Panc1 (cell line): ENCODE data around the gene ECI1. TPM values are rescaled to one million over a fixed set of nuclear protein-coding genes. Genes with fewer than 3 reads are reported as not detected.

Experiments
- ATAC-seq: fragments of 200-7000 bp; cut with Tn5 transposase; 2 replicates; pipeline ENCODE4 v1.9.1; 2020; ENCODE audit warnings: mild to moderate bottlenecking, moderate library complexity
- BruUV-seq: library from RNA; stranded (reverse); fragments of 400-500 nt; replicated peaks from 2 replicates; lab custom pipeline; 2021; lab: Mats Ljungman, UMichigan
- CTCF ChIA-PET: fragments of 300-600 bp; sonication (Branson Sonifier 250); formaldehyde crosslinking; loops from one replicate; lab custom pipeline; 2022; ENCODE audit warnings: antibody characterized with exemption; lab: Charles Lee
- POLR2A ChIA-PET: fragments of 300-600 bp; sonication (Branson Sonifier 250); formaldehyde crosslinking; loops from one replicate; lab custom pipeline; 2022; ENCODE audit warnings: antibody characterized with exemption; lab: Charles Lee
- DNase-seq: peaks from one replicate; pipeline ENCODE4 v3.0.0-alpha.2; 2010; ENCODE audit warnings: low read depth, low spot score
- H3K27ac ChIP-seq: 2 replicates; pipeline ENCODE4 v1.5.1; 2011; ENCODE audit warnings: mild to moderate bottlenecking, low read length, inconsistent platforms
- H3K27me3 ChIP-seq: fragments of 200-500 bp; sonication (Bioruptor generic); 2 replicates; pipeline ENCODE4 v1.6.0; 2014; ENCODE audit warnings: low read length, inconsistent platforms; ENCODE audit not compliant: control insufficient read depth, insufficient read depth
- H3K36me3 ChIP-seq: fragments of 200-500 bp; sonication (Bioruptor generic); 2 replicates; pipeline ENCODE4 v1.5.1; 2014; ENCODE audit warnings: inconsistent platforms, mild to moderate bottlenecking, low read length, moderate library complexity; ENCODE audit not compliant: control insufficient read depth, insufficient read depth
- H3K4me1 ChIP-seq: 2 replicates; pipeline ENCODE4 v1.5.1; 2011; ENCODE audit warnings: inconsistent platforms, mild to moderate bottlenecking, low read length, moderate library complexity; ENCODE audit not compliant: control insufficient read depth, insufficient read depth
- H3K4me3 ChIP-seq, 2 experiments: 2 replicates each; pipeline ENCODE4 v1.5.1; 2011 to 2012; ENCODE audit warnings: low read depth in 2 of 2, low read length in 2 of 2, mild to moderate bottlenecking in 2 of 2, inconsistent platforms in 1 of 2, moderate library complexity in 1 of 2
- H3K9me3 ChIP-seq: fragments of 200-500 bp; sonication (Bioruptor generic); 2 replicates; pipeline ENCODE4 v1.5.1; 2014; ENCODE audit warnings: low read depth, mild to moderate bottlenecking, inconsistent platforms, low read length, moderate library complexity; ENCODE audit not compliant: control insufficient read depth, insufficient read depth
- POLR2AphosphoS5 ChIP-seq: IDR thresholded peaks from 2 replicates; pipeline ENCODE4 v1.6.1; 2012; ENCODE audit warnings: mild to moderate bottlenecking, low read depth, low read length, moderate library complexity
- SIN3A ChIP-seq: IDR thresholded peaks from 2 replicates; pipeline ENCODE4 v1.6.1; 2012; ENCODE audit warnings: low read depth, mild to moderate bottlenecking, low read length, moderate library complexity, borderline replicate concordance; ENCODE audit not compliant: insufficient read depth
- TCF7L2 ChIP-seq: IDR thresholded peaks from 2 replicates; pipeline ENCODE4 v1.6.1; 2011; ENCODE audit warnings: mild to moderate bottlenecking, low read depth, low read length, inconsistent platforms
- in situ Hi-C: cut with HindIII; loops from 2 replicates; pipeline ENCODE4 v1.10.0; 2016; ENCODE audit warnings: low sequenced_read_pairs, low pct_unique_long_range_greater_than_20kb
- intact Hi-C: fragments of 100-400 bp; cut with micrococcal nuclease; formaldehyde crosslinking; loops from one replicate; pipeline ENCODE4 v1.10.0; 2022; ENCODE audit not compliant: unreplicated experiment
- total RNA-seq: library from RNA; stranded (reverse); gene quantifications from one replicate; pipeline ENCODE4 v1.2.1, GENCODE V29; 2021; ENCODE audit not compliant: unreplicated experiment
- TF ChIP-seq, protein P1 (sequence below): fragments of 450-650 bp; IDR thresholded peaks from 2 replicates; pipeline ENCODE4 v1.5.1; 2017; ENCODE audit warnings: mild to moderate bottlenecking
- TF ChIP-seq, protein P2 (sequence below), 2 experiments: IDR thresholded peaks; 2 replicates each; pipeline ENCODE4 v1.6.1; 2011 to 2012; ENCODE audit warnings: low read depth in 2 of 2, control low read depth in 1 of 2, low read length in 1 of 2, mild to moderate bottlenecking in 1 of 2, moderate library complexity in 1 of 2; ENCODE audit not compliant: insufficient read depth in 1 of 2

The ECI1 gene
- total RNA-seq, 1 experiment from 2014 or later, result 117 TPM

DNA sequence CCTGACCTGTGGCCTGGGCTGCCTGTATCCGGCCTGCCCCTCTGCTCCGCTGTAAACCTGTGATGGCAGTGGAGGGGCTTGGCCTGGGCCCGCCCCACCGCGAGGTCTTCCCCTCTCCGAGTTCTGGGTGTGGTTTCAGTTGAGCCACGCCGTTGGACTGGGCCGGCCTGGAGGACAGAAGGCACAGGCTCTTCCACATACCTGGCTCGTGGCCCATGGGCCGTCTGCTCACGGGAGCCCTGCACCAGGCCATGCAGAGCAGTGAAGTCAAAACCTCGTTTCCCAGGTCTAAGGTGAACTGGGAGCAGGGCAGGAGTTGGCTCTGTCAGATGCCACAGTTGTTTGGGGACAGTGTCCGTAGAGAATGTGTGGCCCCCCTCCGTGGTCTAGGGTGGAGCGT, 22.1 kb upstream of the ECI1 start:
- H3K36me3 ChIP-seq, result no peaks in the 10 kb centered on the region
- no peaks in the 10 kb centered on the region for H3K27me3 ChIP-seq
- no peak overlapping the region for H3K4me3 ChIP-seq
- ATAC-seq (no peak), DNase-seq (no peak)
- no peak overlapping the region for H3K27ac ChIP-seq
- ChIA-PET CTCF (no interaction called here), POLR2A (no interaction called here)
- TF ChIP-seq, protein P1, sequence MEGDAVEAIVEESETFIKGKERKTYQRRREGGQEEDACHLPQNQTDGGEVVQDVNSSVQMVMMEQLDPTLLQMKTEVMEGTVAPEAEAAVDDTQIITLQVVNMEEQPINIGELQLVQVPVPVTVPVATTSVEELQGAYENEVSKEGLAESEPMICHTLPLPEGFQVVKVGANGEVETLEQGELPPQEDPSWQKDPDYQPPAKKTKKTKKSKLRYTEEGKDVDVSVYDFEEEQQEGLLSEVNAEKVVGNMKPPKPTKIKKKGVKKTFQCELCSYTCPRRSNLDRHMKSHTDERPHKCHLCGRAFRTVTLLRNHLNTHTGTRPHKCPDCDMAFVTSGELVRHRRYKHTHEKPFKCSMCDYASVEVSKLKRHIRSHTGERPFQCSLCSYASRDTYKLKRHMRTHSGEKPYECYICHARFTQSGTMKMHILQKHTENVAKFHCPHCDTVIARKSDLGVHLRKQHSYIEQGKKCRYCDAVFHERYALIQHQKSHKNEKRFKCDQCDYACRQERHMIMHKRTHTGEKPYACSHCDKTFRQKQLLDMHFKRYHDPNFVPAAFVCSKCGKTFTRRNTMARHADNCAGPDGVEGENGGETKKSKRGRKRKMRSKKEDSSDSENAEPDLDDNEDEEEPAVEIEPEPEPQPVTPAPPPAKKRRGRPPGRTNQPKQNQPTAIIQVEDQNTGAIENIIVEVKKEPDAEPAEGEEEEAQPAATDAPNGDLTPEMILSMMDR, result no peak
- TF ChIP-seq TCF7L2, result no peak
- TF ChIP-seq, protein P2, sequence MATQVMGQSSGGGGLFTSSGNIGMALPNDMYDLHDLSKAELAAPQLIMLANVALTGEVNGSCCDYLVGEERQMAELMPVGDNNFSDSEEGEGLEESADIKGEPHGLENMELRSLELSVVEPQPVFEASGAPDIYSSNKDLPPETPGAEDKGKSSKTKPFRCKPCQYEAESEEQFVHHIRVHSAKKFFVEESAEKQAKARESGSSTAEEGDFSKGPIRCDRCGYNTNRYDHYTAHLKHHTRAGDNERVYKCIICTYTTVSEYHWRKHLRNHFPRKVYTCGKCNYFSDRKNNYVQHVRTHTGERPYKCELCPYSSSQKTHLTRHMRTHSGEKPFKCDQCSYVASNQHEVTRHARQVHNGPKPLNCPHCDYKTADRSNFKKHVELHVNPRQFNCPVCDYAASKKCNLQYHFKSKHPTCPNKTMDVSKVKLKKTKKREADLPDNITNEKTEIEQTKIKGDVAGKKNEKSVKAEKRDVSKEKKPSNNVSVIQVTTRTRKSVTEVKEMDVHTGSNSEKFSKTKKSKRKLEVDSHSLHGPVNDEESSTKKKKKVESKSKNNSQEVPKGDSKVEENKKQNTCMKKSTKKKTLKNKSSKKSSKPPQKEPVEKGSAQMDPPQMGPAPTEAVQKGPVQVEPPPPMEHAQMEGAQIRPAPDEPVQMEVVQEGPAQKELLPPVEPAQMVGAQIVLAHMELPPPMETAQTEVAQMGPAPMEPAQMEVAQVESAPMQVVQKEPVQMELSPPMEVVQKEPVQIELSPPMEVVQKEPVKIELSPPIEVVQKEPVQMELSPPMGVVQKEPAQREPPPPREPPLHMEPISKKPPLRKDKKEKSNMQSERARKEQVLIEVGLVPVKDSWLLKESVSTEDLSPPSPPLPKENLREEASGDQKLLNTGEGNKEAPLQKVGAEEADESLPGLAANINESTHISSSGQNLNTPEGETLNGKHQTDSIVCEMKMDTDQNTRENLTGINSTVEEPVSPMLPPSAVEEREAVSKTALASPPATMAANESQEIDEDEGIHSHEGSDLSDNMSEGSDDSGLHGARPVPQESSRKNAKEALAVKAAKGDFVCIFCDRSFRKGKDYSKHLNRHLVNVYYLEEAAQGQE (IDR thresholded peaks at IDR 0.05; ENCODE audit: insufficient read depth in 1 of 2, low read depth in 2 of 2, low read length in 1 of 2), result no peak
- TF ChIP-seq SIN3A, result no peak
- no peak for TF ChIP-seq POLR2AphosphoS5
- H3K4me1 ChIP-seq, result peaks cover 7% of the 10 kb centered on the region
- intact Hi-C loops, result no loop called here
- no peaks in the 10 kb centered on the region for H3K9me3 ChIP-seq
- BruUV-seq, result no TSS peak
- in situ Hi-C loops, result no loop called here

DNA sequence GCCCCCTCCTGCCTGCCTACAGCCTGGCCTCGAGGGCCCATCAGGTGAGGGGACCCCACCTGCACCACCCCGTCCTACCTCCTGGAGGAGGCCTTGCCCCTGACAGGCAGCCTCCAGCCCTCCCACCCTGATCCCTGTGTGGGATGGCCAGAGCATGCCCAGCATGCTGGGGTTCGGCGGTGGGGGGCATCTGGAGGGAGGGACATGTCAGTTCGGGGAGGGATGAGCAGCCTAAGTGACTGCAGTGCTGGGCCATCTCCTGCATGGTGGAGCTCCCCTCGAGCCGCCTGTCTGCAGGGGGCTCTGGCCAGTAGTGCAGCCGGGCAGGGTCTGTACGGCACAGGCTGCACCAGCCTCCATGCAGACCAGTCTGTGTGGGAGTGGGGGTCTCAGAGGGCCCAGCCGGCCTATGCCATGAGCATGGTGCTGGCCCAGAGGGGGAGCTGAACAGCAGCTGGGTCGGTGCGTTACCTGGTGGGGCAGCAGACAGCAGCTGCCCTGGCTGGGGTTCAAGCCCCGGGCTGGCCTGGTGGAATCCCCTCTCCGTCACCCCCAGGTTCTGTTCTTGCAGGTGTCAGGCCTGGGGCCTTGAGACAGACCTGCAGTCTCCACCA, 20.6 kb upstream of the ECI1 start:
- intact Hi-C loops (no loop called here), in situ Hi-C loops (no loop called here)
- POLR2A ChIA-PET, result no interaction called here
- Histone ChIP-seq H3K27ac (no peak overlapping the region), H3K9me3 (no peaks in the 10 kb centered on the region), H3K4me1 (peaks cover 7% of the 10 kb centered on the region), H3K36me3 (no peaks in the 10 kb centered on the region), H3K27me3 (no peaks in the 10 kb centered on the region), H3K4me3 (no peak overlapping the region)
- no peak for DNase-seq
- no TSS peak for BruUV-seq
- TF ChIP-seq SIN3A, result no peak
- TF ChIP-seq POLR2AphosphoS5, result no peak; the same call in 1 of the 2 replicates
- TF ChIP-seq, protein P2 (IDR thresholded peaks at IDR 0.05; ENCODE audit: insufficient read depth in 1 of 2, low read depth in 2 of 2, low read length in 1 of 2), result no peak
- TF ChIP-seq, protein P1, result no peak
- TF ChIP-seq TCF7L2, result no peak
- CTCF ChIA-PET, result no interaction called here
- ATAC-seq, result no peak
